Astrocyte (in vitro differentiated cells and primary cell): ENCODE measurements around the gene SDHB. TPM values are rescaled to one million over a fixed set of nuclear protein-coding genes. Genes with fewer than 3 reads are reported as not detected.

Source experiments
- DNase-seq: peaks from one replicate; pipeline ENCODE4 v3.0.0-alpha.2; 2010; ENCODE audit warnings: low read depth
- FAIRE-seq: peaks from 2 replicates; lab custom pipeline; 2011; peaks lifted over from hg19 to GRCh38; lab: Jason Lieb, UNC
- H2AFZ ChIP-seq: 2 replicates; pipeline ENCODE4 v1.6.0; 2012; ENCODE audit warnings: low read depth, low read length, inconsistent platforms
- H3K27ac ChIP-seq: 2 replicates; pipeline ENCODE4 v1.5.1; 2011; ENCODE audit warnings: low read depth, low read length, inconsistent platforms
- H3K27me3 ChIP-seq: 2 replicates; pipeline ENCODE4 v1.6.0; 2011; ENCODE audit warnings: low read length, inconsistent platforms; ENCODE audit not compliant: insufficient read depth
- H3K36me3 ChIP-seq: 2 replicates; pipeline ENCODE4 v1.5.1; 2011; ENCODE audit warnings: low read length, inconsistent platforms; ENCODE audit not compliant: insufficient read depth
- H3K4me1 ChIP-seq: 2 replicates; pipeline ENCODE4 v1.5.1; 2011; ENCODE audit warnings: low read length, inconsistent platforms; ENCODE audit not compliant: insufficient read depth
- H3K4me2 ChIP-seq: 2 replicates; pipeline ENCODE4 v1.6.0; 2012; ENCODE audit warnings: low read length, inconsistent platforms
- H3K4me3 ChIP-seq: 2 replicates; pipeline ENCODE4 v1.5.1; 2011; ENCODE audit warnings: low read depth, mild to moderate bottlenecking, low read length, inconsistent platforms; ENCODE audit not compliant: insufficient read depth
- H3K79me2 ChIP-seq: 2 replicates; pipeline ENCODE4 v1.6.0; 2012; ENCODE audit warnings: mild to moderate bottlenecking, low read length, inconsistent platforms; ENCODE audit not compliant: insufficient read depth
- H3K9ac ChIP-seq: 2 replicates; pipeline ENCODE4 v1.6.0; 2012; ENCODE audit warnings: mild to moderate bottlenecking, low read length, inconsistent platforms
- H3K9me3 ChIP-seq: 2 replicates; pipeline ENCODE4 v1.5.1; 2012; ENCODE audit warnings: low read depth, mild to moderate bottlenecking, low read length, inconsistent platforms; ENCODE audit not compliant: insufficient read depth
- H4K20me1 ChIP-seq: 2 replicates; pipeline ENCODE4 v1.6.0; 2012; ENCODE audit warnings: low read length, inconsistent platforms; ENCODE audit not compliant: insufficient read depth
- H3K27ac Mint-ChIP-seq: one replicate; pipeline ENCODE4 v1.8.0; 2021; ENCODE audit warnings: mild to moderate bottlenecking, mixed read lengths; ENCODE audit not compliant: unreplicated experiment
- H3K27me3 Mint-ChIP-seq: one replicate; pipeline ENCODE4 v1.8.0; 2021; ENCODE audit warnings: low read depth, mixed read lengths; ENCODE audit not compliant: unreplicated experiment
- H3K36me3 Mint-ChIP-seq: one replicate; pipeline ENCODE4 v1.8.0; 2021; ENCODE audit warnings: low read depth, mixed read lengths; ENCODE audit not compliant: unreplicated experiment
- H3K4me1 Mint-ChIP-seq: one replicate; pipeline ENCODE4 v1.8.0; 2021; ENCODE audit warnings: low read depth, mixed read lengths; ENCODE audit not compliant: unreplicated experiment
- H3K4me3 Mint-ChIP-seq: one replicate; pipeline ENCODE4 v1.8.0; 2021; ENCODE audit warnings: mild to moderate bottlenecking, moderate library complexity, mixed read lengths; ENCODE audit not compliant: unreplicated experiment
- H3K9me3 Mint-ChIP-seq: one replicate; pipeline ENCODE4 v1.8.0; 2021; ENCODE audit warnings: mild to moderate bottlenecking, mixed read lengths; ENCODE audit not compliant: unreplicated experiment
- EZH2 ChIP-seq: IDR thresholded peaks from 2 replicates; pipeline ENCODE4 v1.6.1; 2012; ENCODE audit warnings: mild to moderate bottlenecking, low read length, inconsistent platforms; ENCODE audit not compliant: insufficient read depth
- total RNA-seq: library from RNA; stranded (reverse); gene quantifications from 2 replicates; pipeline ENCODE4 v1.2.1, GENCODE V29; 2021
- TF ChIP-seq, protein P1 (sequence below): IDR thresholded peaks from 2 replicates; pipeline ENCODE4 v1.5.1; 2011; ENCODE audit warnings: low read depth, mild to moderate bottlenecking, inconsistent platforms, low read length, moderate library complexity; ENCODE audit not compliant: insufficient read depth

SDHB gene
- total RNA-seq, 1 donor from 2014 or later, result 84.9 TPM

DNA sequence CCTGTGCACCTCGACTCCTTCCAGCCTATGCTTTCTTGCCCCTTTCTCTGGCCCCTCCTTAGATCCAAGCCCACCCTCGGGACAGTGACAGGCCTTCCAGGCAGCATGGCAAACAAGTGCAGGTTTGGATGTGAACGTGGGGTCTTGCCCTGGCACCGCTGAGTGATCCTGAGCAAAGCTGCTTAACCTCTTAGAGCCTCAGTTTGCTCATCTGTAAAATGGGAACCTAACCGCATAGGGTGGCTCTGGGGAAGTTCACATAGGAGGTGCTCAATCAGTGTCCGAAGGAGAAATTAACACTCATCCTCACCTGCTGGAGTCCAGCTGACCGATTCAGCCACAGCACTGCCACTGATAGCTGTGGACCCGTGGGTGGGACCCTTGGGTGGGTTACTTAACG lies 80.6 kb downstream of the SDHB start:
- Histone ChIP-seq H3K36me3 (peaks cover 7% of the 10 kb centered on the region), H3K4me1 (peaks cover 10% of the 10 kb centered on the region), H3K79me2 (peaks cover 28% of the 10 kb centered on the region), H3K27me3 (no peaks in the 10 kb centered on the region), H3K4me3 (no peak overlapping the region), H4K20me1 (peaks cover 60% of the 10 kb centered on the region), H3K4me2 (no peak overlapping the region), H3K9ac (no peak overlapping the region), H3K9me3 (no peaks in the 10 kb centered on the region), H3K27ac (no peak overlapping the region), H2AFZ (no peak overlapping the region)
- peaks cover 3% of the 10 kb centered on the region for H3K36me3 Mint-ChIP-seq
- H3K9me3 Mint-ChIP-seq, result no peaks in the 10 kb centered on the region
- H3K27me3 Mint-ChIP-seq, result no peaks in the 10 kb centered on the region
- peaks cover 4% of the 10 kb centered on the region for H3K4me1 Mint-ChIP-seq
- DNase-seq, result no peak
- TF ChIP-seq, protein P1, sequence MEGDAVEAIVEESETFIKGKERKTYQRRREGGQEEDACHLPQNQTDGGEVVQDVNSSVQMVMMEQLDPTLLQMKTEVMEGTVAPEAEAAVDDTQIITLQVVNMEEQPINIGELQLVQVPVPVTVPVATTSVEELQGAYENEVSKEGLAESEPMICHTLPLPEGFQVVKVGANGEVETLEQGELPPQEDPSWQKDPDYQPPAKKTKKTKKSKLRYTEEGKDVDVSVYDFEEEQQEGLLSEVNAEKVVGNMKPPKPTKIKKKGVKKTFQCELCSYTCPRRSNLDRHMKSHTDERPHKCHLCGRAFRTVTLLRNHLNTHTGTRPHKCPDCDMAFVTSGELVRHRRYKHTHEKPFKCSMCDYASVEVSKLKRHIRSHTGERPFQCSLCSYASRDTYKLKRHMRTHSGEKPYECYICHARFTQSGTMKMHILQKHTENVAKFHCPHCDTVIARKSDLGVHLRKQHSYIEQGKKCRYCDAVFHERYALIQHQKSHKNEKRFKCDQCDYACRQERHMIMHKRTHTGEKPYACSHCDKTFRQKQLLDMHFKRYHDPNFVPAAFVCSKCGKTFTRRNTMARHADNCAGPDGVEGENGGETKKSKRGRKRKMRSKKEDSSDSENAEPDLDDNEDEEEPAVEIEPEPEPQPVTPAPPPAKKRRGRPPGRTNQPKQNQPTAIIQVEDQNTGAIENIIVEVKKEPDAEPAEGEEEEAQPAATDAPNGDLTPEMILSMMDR, result no peak
- no peak for TF ChIP-seq EZH2
- FAIRE-seq, result no peak
- no peak overlapping the region for H3K4me3 Mint-ChIP-seq
- H3K27ac Mint-ChIP-seq, result no peak overlapping the region

- Mint-ChIP-seq H3K4me3 (no peak overlapping the region), H3K36me3 (peaks cover under 1% of the 10 kb centered on the region), H3K9me3 (no peaks in the 10 kb centered on the region), H3K27me3 (no peaks in the 10 kb centered on the region), H3K4me1 (peaks cover under 1% of the 10 kb centered on the region), H3K27ac (no peak overlapping the region)
- DNase-seq (no peak), FAIRE-seq (no peak)
- Histone ChIP-seq H2AFZ (no peak overlapping the region), H3K4me3 (no peak overlapping the region), H3K79me2 (peaks cover 20% of the 10 kb centered on the region), H3K4me2 (no peak overlapping the region), H3K4me1 (peaks cover 14% of the 10 kb centered on the region), H3K9me3 (no peaks in the 10 kb centered on the region), H3K36me3 (peaks cover 7% of the 10 kb centered on the region), H3K9ac (no peak overlapping the region), H3K27me3 (no peaks in the 10 kb centered on the region), H3K27ac (no peak overlapping the region), H4K20me1 (peaks cover 52% of the 10 kb centered on the region)
- TF ChIP-seq, protein P1, result no peak
- TF ChIP-seq EZH2, result no peak
Observed at GRCh38 chr1:16972189-16972895, 81.5 kb downstream of the SDHB start.
